ENCODE data around the gene PTPN3.

Gene PTPN3

GRCh38 chr9:109509611-109510010 is 11.5 kb upstream of the PTPN3 start:
- no peak overlapping the region for H3K27ac Mint-ChIP-seq
- no peaks in the 10 kb centered on the region for H3K36me3 Mint-ChIP-seq (ENCODE audit: low read depth)
- H3K27me3 Mint-ChIP-seq (ENCODE audit: low read depth) = peaks cover 24% of the 10 kb centered on the region
- no peaks in the 10 kb centered on the region for H3K4me1 Mint-ChIP-seq
- no peak for TF ChIP-seq CTCF (IDR thresholded peaks at IDR 0.05; ENCODE audit: unreplicated experiment in 3 of 3)
- H3K9me3 Mint-ChIP-seq = no peaks in the 10 kb centered on the region
- H3K4me3 Mint-ChIP-seq = no peak overlapping the region

- no peak overlapping the region for H3K4me3 Mint-ChIP-seq
- no peaks in the 10 kb centered on the region for H3K36me3 Mint-ChIP-seq (ENCODE audit: low read depth)
- H3K4me1 Mint-ChIP-seq = no peaks in the 10 kb centered on the region
- no peak for TF ChIP-seq CTCF (IDR thresholded peaks at IDR 0.05; ENCODE audit: unreplicated experiment in 3 of 3)
- H3K9me3 Mint-ChIP-seq = no peaks in the 10 kb centered on the region
- H3K27me3 Mint-ChIP-seq (ENCODE audit: low read depth) = peaks cover 34% of the 10 kb centered on the region
- H3K27ac Mint-ChIP-seq = no peak overlapping the region
Observed at GRCh38 chr9:109507421-109507838, 9.3 kb upstream of the PTPN3 start.

GRCh38 chr9:109506097-109506712 is 8.1 kb upstream of the PTPN3 start:
- no peak overlapping the region for H3K4me3 Mint-ChIP-seq
- no peak for TF ChIP-seq CTCF (IDR thresholded peaks at IDR 0.05; ENCODE audit: unreplicated experiment in 3 of 3)
- no peaks in the 10 kb centered on the region for H3K4me1 Mint-ChIP-seq
- no peaks in the 10 kb centered on the region for H3K36me3 Mint-ChIP-seq (ENCODE audit: low read depth)
- H3K9me3 Mint-ChIP-seq = no peaks in the 10 kb centered on the region
- peak overlapping the region in 1 of 3 experiments; percentile 29 for H3K27ac Mint-ChIP-seq
- peaks cover 46% of the 10 kb centered on the region for H3K27me3 Mint-ChIP-seq (ENCODE audit: low read depth)

GRCh38 chr9:109504689-109505088 is 6.6 kb upstream of the PTPN3 start:
- Mint-ChIP-seq H3K4me3 (no peak overlapping the region), H3K27me3 (ENCODE audit: low read depth) (peaks cover 61% of the 10 kb centered on the region), H3K36me3 (ENCODE audit: low read depth) (no peaks in the 10 kb centered on the region), H3K4me1 (no peaks in the 10 kb centered on the region), H3K9me3 (no peaks in the 10 kb centered on the region), H3K27ac (no peak overlapping the region)
- no peak for TF ChIP-seq CTCF (IDR thresholded peaks at IDR 0.05; ENCODE audit: unreplicated experiment in 3 of 3)

GRCh38 chr9:109500421-109500974 is 2.4 kb upstream of the PTPN3 start:
- H3K36me3 Mint-ChIP-seq (ENCODE audit: low read depth) = no peaks in the 10 kb centered on the region
- peak overlapping the region; percentile 64 to 66 (median 65) for H3K4me3 Mint-ChIP-seq
- H3K27me3 Mint-ChIP-seq (ENCODE audit: low read depth) = peaks cover 85% of the 10 kb centered on the region
- no peaks in the 10 kb centered on the region for H3K9me3 Mint-ChIP-seq
- no peak for TF ChIP-seq CTCF (IDR thresholded peaks at IDR 0.05; ENCODE audit: unreplicated experiment in 3 of 3)
- peaks cover 27% of the 10 kb centered on the region for H3K4me1 Mint-ChIP-seq
- H3K27ac Mint-ChIP-seq = no peak overlapping the region
